Cardiac muscle cell (in vitro differentiated cells and primary cell): Measurements from ENCODE around the gene TP53TG3C. TPM values are rescaled to one million over a fixed set of nuclear protein-coding genes. Genes with fewer than 3 reads are reported as not detected.
"Not testable (repeated sequence)": the region's sequence is repeated elsewhere in the genome, so short reads cannot be mapped to it uniquely, and the experiment has no call there.

ENCODE experiments used
- DNase-seq, 2 donors: peaks; one replicate each; pipeline versions ENCODE4 v3.0.0 to v3.0.0-alpha.2; 2010 to 2017; ENCODE audit warnings: low read depth in 1 of 2, low spot score in 1 of 2
- H3K27ac ChIP-seq: fragments of 200-600 bp; sonication (generic); 2 replicates; pipeline ENCODE4 v1.5.1; 2016
- H3K27me3 ChIP-seq: fragments of 200-600 bp; sonication (generic); 2 replicates; pipeline ENCODE4 v1.6.0; 2016; ENCODE audit warnings: control low read depth
- H3K36me3 ChIP-seq: fragments of 200-600 bp; sonication (generic); 2 replicates; pipeline ENCODE4 v1.5.1; 2016; ENCODE audit warnings: control low read depth
- H3K4me1 ChIP-seq: fragments of 200-600 bp; sonication (generic); 2 replicates; pipeline ENCODE4 v1.8.1; 2017; ENCODE audit warnings: low read depth, mild to moderate bottlenecking, mixed run types
- H3K4me3 ChIP-seq: fragments of 200-600 bp; sonication (generic); 2 replicates; pipeline ENCODE4 v1.5.1; 2016; ENCODE audit warnings: mild to moderate bottlenecking
- H3K9me3 ChIP-seq: fragments of 200-600 bp; sonication (generic); 2 replicates; pipeline ENCODE4 v1.5.1; 2017; ENCODE audit warnings: low read depth, mild to moderate bottlenecking, control low read depth
- polyA plus RNA-seq: library from polyadenylated mRNA; unstranded; fragments of >200 nt; fragmentation: Nextera tagmentation; extraction: Ambion mirVana; gene quantifications from 2 replicates; pipeline ENCODE4 v1.2.1, GENCODE V29; 2016
- total RNA-seq: library from RNA; depleted of rRNA; stranded (reverse); fragments of >200 nt; gene quantifications from 2 replicates; pipeline ENCODE4 v1.2.3, GENCODE V29; 2016

The TP53TG3C gene, protein sequence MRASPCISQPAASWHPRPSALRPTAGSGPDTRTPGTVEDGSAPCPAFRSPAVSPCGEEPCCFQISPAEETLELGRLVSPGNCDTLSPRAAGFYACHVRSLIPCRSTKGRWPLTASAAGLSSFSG
- not detected in 2 replicates for total RNA-seq
- polyA plus RNA-seq: not detected in 2 replicates

DNA sequence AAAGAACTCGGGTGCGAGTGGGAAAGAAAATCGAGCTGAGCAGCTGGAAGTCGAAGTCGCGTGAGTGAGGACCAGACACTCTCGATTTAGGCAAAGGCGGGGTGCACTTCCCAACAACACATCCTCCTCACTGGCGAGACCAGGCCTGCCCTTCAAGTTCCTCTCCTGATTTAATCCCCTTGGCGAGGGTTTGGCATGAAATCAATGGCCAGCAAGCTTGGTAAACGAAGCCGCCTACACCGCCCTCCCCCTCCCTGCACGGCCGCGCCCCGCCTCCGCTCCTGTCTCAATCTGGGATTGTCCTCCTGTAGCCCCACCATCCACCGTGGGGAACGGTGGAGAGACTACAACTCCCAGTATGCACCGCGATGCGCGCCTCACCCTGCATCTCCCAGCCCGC, at the start of gene TP53TG3C:
Gene TP53TG3C (plus strand): TSS at position 301 of the 400 bp plus-strand sequence. CDS start 68 bp downstream, at position 369.
- not testable (repeated sequence) for H3K27me3 ChIP-seq, H3K4me3 ChIP-seq, H3K9me3 ChIP-seq, H3K4me1 ChIP-seq, H3K36me3 ChIP-seq, H3K27ac ChIP-seq, DNase-seq

Other genes starting within 250 kb of the TP53TG3C start
- gene TP53TG3E, start 110.1 kb downstream of the TP53TG3C start, total RNA-seq: not detected in 2 replicates
- not detected in 2 replicates for gene TP53TG3E, start 110.1 kb downstream of the TP53TG3C start, polyA plus RNA-seq
- gene TP53TG3B, start 166.6 kb downstream of the TP53TG3C start, total RNA-seq: not detected in 2 replicates
- not detected in 2 replicates for gene TP53TG3B, start 166.6 kb downstream of the TP53TG3C start, polyA plus RNA-seq